ENCODE measurements around the gene VTI1B. TPM values are rescaled to one million over a fixed set of nuclear protein-coding genes. Genes with fewer than 3 reads are reported as not detected.

The VTI1B gene
- total RNA-seq, 2 donors from 2014 or later = 41.2 to 48.1 TPM

GRCh38 chr14:67698179-67698578 lies 23.7 kb upstream of the VTI1B start:
- peaks cover 17% of the 10 kb centered on the region for H3K4me1 Mint-ChIP-seq
- no peaks in the 10 kb centered on the region for H3K9me3 ChIP-seq (ENCODE audit: control insufficient read depth, low read length, poor library complexity, severe bottlenecking)
- ATAC-seq = no peak
- H3K27ac Mint-ChIP-seq = peak overlapping the region; percentile 74
- no peaks in the 10 kb centered on the region for H3K27me3 Mint-ChIP-seq
- DNase-seq = no peak
- H3K36me3 Mint-ChIP-seq (ENCODE audit: low read depth) = no peaks in the 10 kb centered on the region
- no peak overlapping the region for H3K4me3 Mint-ChIP-seq

GRCh38 chr14:67697006-67697405 lies 22.6 kb upstream of the VTI1B start:
- ATAC-seq (no peak), DNase-seq (no peak)
- H3K27me3 Mint-ChIP-seq = no peaks in the 10 kb centered on the region
- H3K36me3 Mint-ChIP-seq (ENCODE audit: low read depth) = peaks cover 2% of the 10 kb centered on the region
- H3K4me1 Mint-ChIP-seq = peaks cover 23% of the 10 kb centered on the region
- peak overlapping the region; percentile 94 for H3K27ac Mint-ChIP-seq
- H3K9me3 ChIP-seq (ENCODE audit: control insufficient read depth, low read length, poor library complexity, severe bottlenecking) = no peaks in the 10 kb centered on the region
- H3K4me3 Mint-ChIP-seq = no peak overlapping the region

- no peaks in the 10 kb centered on the region for H3K9me3 ChIP-seq (ENCODE audit: control insufficient read depth, low read length, poor library complexity, severe bottlenecking)
- Mint-ChIP-seq H3K27ac (peak within 1 kb of the TSS; percentile 94), H3K36me3 (ENCODE audit: low read depth) (peaks cover 2% of the 10 kb centered on the region), H3K4me3 (peak within 1 kb of the TSS; percentile 98), H3K4me1 (peaks cover 26% of the 10 kb centered on the region), H3K27me3 (no peaks in the 10 kb centered on the region)
- ATAC-seq (peak; percentile 96), DNase-seq (peak; percentile 60 to 72 (median 66))
Observed at GRCh38 chr14:67695394-67695949, 21.0 kb upstream of the VTI1B start, which contains the start of gene RDH11. Gene RDH11, minus strand, starts transcription at chr14:67695764. Its CDS starts 61 bp downstream, at chr14:67695703.

DNA sequence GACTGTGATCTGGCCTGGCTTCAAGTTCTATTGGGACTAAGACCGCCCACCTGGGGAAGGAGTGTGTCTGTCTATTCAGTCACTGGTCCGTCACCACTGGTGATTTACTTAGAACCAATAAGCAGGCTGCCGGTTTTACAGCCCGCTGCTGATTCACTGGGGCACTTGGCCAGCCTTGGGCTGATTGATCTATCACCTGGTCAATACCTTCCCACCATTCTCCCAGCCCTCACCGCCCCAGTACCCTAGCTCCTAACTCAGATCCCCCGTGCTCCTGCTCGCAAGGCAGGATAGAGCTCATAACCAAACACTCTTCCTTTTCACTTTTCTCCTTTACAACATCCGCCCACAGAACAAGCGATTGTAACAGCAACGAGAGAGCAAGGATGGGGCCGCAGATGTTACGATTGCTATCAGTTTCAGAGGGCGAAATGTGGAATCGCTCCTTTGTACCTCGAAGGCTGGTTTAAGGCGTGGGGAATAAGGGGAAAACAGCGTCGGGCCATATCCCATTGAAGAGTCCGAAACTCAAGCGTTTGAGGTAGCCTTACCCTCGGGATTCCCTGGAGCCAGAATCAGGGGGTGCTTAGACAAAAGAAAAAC lies 20.5 kb upstream of the VTI1B start:
- Mint-ChIP-seq H3K36me3 (ENCODE audit: low read depth) (peaks cover 2% of the 10 kb centered on the region), H3K4me3 (peak overlapping the region; percentile 98), H3K27me3 (no peaks in the 10 kb centered on the region), H3K27ac (peak overlapping the region; percentile 94), H3K4me1 (peaks cover 28% of the 10 kb centered on the region)
- ATAC-seq (peak; percentile 72), DNase-seq (peak; percentile 17 to 51 (median 28))
- no peaks in the 10 kb centered on the region for H3K9me3 ChIP-seq (ENCODE audit: control insufficient read depth, low read length, poor library complexity, severe bottlenecking)

DNA sequence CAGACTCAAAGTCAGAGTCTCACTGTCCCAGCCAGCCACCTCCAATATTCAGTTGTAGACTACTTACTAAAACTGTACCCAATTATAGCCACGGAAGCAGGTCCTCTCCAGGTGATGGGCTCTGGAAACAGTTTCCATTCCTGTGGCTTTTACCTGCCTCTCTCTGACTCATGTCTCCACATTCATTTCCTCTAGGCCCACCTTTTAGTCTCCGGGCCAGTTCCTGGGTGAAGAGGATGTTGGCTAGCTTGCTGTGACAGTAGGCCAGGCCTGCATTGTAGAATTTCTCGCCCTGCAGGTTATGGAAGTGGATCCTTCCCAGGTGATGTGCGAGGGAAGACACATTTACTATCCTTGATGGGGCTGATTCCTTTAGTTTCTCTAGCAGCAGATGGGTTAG lies 15.6 kb upstream of the VTI1B start:
- Mint-ChIP-seq H3K4me1 (peaks cover 27% of the 10 kb centered on the region), H3K27ac (peak overlapping the region; percentile 2), H3K36me3 (ENCODE audit: low read depth) (peaks cover 15% of the 10 kb centered on the region), H3K4me3 (no peak overlapping the region), H3K27me3 (no peaks in the 10 kb centered on the region)
- H3K9me3 ChIP-seq (ENCODE audit: control insufficient read depth, low read length, poor library complexity, severe bottlenecking) = no peaks in the 10 kb centered on the region
- no peak for DNase-seq
- no peak for ATAC-seq

DNA sequence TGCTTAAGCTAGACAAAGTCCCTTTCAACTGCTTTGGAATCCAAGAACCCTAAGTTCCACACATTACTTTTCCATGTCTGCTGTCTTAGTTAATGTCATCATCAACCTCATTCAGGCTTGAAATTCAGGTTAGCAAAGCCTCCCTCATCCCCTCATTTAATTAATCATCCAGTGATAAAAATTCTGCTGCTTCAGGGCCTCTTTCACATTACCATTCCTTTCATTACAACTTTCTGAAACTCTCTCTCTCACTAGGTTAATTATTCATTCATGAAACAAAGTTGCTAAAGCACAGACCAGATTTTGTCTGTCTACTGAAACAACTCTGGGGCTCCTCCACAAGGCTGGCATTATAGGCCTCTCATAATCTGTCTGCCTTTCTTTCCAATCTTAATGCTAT lies 9.4 kb upstream of the VTI1B start:
- Mint-ChIP-seq H3K27me3 (no peaks in the 10 kb centered on the region), H3K27ac (peak overlapping the region; percentile 14), H3K36me3 (ENCODE audit: low read depth) (peaks cover 8% of the 10 kb centered on the region), H3K4me3 (no peak overlapping the region), H3K4me1 (peaks cover 10% of the 10 kb centered on the region)
- no peak for ATAC-seq
- DNase-seq = no peak
- H3K9me3 ChIP-seq (ENCODE audit: control insufficient read depth, low read length, poor library complexity, severe bottlenecking) = no peaks in the 10 kb centered on the region

GRCh38 chr14:67680941-67681340 lies 6.5 kb upstream of the VTI1B start:
- H3K4me1 Mint-ChIP-seq = peaks cover 19% of the 10 kb centered on the region
- H3K27ac Mint-ChIP-seq = peak overlapping the region; percentile 70
- H3K36me3 Mint-ChIP-seq (ENCODE audit: low read depth) = peaks cover 1% of the 10 kb centered on the region
- H3K9me3 ChIP-seq (ENCODE audit: control insufficient read depth, low read length, poor library complexity, severe bottlenecking) = no peaks in the 10 kb centered on the region
- no peak overlapping the region for H3K4me3 Mint-ChIP-seq
- ATAC-seq (no peak), DNase-seq (no peak)
- no peaks in the 10 kb centered on the region for H3K27me3 Mint-ChIP-seq

- Mint-ChIP-seq H3K4me3 (no peak overlapping the region), H3K36me3 (ENCODE audit: low read depth) (no peaks in the 10 kb centered on the region), H3K27me3 (no peaks in the 10 kb centered on the region), H3K4me1 (peaks cover 19% of the 10 kb centered on the region), H3K27ac (peak overlapping the region; percentile 70)
- ATAC-seq = peak; percentile 65
- no peaks in the 10 kb centered on the region for H3K9me3 ChIP-seq (ENCODE audit: control insufficient read depth, low read length, poor library complexity, severe bottlenecking)
- no peak for DNase-seq
Observed at GRCh38 chr14:67680121-67680602, 5.7 kb upstream of the VTI1B start.

- Mint-ChIP-seq H3K27me3 (no peaks in the 10 kb centered on the region), H3K36me3 (ENCODE audit: low read depth) (no peaks in the 10 kb centered on the region), H3K27ac (peak overlapping the region; percentile 49), H3K4me3 (no peak overlapping the region), H3K4me1 (peaks cover 17% of the 10 kb centered on the region)
- DNase-seq (no peak), ATAC-seq (no peak)
- no peaks in the 10 kb centered on the region for H3K9me3 ChIP-seq (ENCODE audit: control insufficient read depth, low read length, poor library complexity, severe bottlenecking)
Observed at GRCh38 chr14:67679006-67679405, 4.6 kb upstream of the VTI1B start.

- H3K4me1 Mint-ChIP-seq = peaks cover 31% of the 10 kb centered on the region
- H3K27me3 Mint-ChIP-seq = no peaks in the 10 kb centered on the region
- no peaks in the 10 kb centered on the region for H3K9me3 ChIP-seq (ENCODE audit: control insufficient read depth, low read length, poor library complexity, severe bottlenecking)
- DNase-seq (no peak), ATAC-seq (no peak)
- peak overlapping the region; percentile 95 for H3K4me3 Mint-ChIP-seq
- H3K36me3 Mint-ChIP-seq (ENCODE audit: low read depth) = no peaks in the 10 kb centered on the region
- H3K27ac Mint-ChIP-seq = peak overlapping the region; percentile 93
Observed at GRCh38 chr14:67675219-67675582, 769 bp upstream of the VTI1B start.

- peak overlapping the region; percentile 93 for H3K27ac Mint-ChIP-seq
- ATAC-seq = peak; percentile 67
- DNase-seq = peak; percentile 42 to 58 (median 54)
- peaks cover 38% of the 10 kb centered on the region for H3K4me1 Mint-ChIP-seq
- no peaks in the 10 kb centered on the region for H3K36me3 Mint-ChIP-seq (ENCODE audit: low read depth)
- no peaks in the 10 kb centered on the region for H3K9me3 ChIP-seq (ENCODE audit: control insufficient read depth, low read length, poor library complexity, severe bottlenecking)
- peak overlapping the region; percentile 95 for H3K4me3 Mint-ChIP-seq
- H3K27me3 Mint-ChIP-seq = no peaks in the 10 kb centered on the region
Observed at GRCh38 chr14:67674139-67674479, 323 bp downstream of the VTI1B start.

GRCh38 chr14:67673451-67673850 lies 981 bp downstream of the VTI1B start:
- H3K9me3 ChIP-seq (ENCODE audit: control insufficient read depth, low read length, poor library complexity, severe bottlenecking) = no peaks in the 10 kb centered on the region
- Mint-ChIP-seq H3K27ac (peak overlapping the region; percentile 93), H3K4me1 (peaks cover 41% of the 10 kb centered on the region), H3K27me3 (no peaks in the 10 kb centered on the region), H3K36me3 (ENCODE audit: low read depth) (no peaks in the 10 kb centered on the region), H3K4me3 (peak overlapping the region; percentile 95)
- DNase-seq (no peak), ATAC-seq (no peak)

DNA sequence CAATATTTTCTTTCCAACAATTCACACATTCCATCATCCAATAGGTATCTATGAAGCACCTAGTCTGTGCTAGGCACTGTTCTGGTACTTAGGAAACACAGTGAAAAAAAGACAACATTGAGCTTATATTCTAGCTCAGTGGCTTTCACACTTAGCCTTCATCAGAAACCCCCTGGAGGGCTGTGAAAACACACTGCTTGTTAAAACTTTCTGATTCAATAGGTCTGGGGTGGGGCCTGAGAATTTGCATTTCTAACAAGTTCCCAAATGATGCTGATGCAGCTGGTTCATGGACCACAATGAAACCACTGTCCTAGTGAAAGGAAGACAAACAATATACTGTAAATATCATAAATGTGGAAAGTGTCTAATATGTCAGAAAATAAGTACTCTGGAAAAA lies 5.9 kb downstream of the VTI1B start:
- DNase-seq = no peak
- Mint-ChIP-seq H3K27ac (peak overlapping the region; percentile 59), H3K4me3 (no peak overlapping the region), H3K4me1 (peaks cover 45% of the 10 kb centered on the region), H3K36me3 (ENCODE audit: low read depth) (no peaks in the 10 kb centered on the region), H3K27me3 (no peaks in the 10 kb centered on the region)
- no peak for ATAC-seq
- H3K9me3 ChIP-seq (ENCODE audit: control insufficient read depth, low read length, poor library complexity, severe bottlenecking) = no peaks in the 10 kb centered on the region

Measured in T-helper 17 cell (primary cell).